ENCODE measurements around the gene RBBP8NL. TPM values are rescaled to one million over a fixed set of nuclear protein-coding genes. Genes with fewer than 3 reads are reported as not detected.

Gene RBBP8NL
- total RNA-seq, 2 donors from 2014 or later: 0.40 TPM; not detected in 1

DNA sequence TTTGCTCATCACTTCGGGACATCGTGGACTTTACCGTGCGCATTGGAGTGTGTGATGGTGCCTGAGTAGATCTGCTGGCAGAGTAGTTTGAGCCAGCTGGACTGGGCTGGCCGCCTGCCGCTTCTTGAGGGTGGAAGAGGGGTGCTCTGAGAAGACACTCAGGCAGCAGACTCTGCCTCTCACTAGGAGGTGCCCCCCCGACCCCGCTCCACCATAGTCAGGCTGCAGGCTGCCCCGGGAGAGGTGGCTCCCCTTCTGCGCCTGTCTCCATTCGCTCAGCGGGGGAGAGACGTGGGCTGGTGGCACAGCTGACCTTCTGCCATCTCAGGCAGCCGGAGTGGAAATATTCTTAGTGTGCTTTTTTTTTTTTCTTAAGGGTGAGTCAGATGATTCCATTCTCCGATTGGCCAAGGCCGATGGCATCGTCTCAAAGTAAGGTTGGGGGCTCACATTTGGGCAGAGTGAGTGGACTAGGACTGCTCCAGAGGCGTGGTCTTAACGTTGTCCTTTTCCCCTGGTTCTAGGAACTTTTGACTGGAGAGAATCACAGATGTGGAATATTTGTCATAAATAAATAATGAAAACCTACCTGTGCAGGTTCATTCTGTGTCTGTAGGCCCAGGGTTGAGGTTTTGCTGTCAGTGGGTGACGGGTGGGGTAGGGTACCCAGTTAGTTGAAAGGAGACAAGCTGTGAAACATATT is 39.3 kb downstream of the RBBP8NL start:
- H3K4me1 ChIP-seq (ENCODE audit: control insufficient read depth, insufficient read depth, low read length): no peaks in the 10 kb centered on the region
- Mint-ChIP-seq H3K9me3 (no peaks in the 10 kb centered on the region), H3K4me1 (peaks cover 20% of the 10 kb centered on the region), H3K27me3 (ENCODE audit: insufficient read depth) (no peaks in the 10 kb centered on the region), H3K36me3 (ENCODE audit: low read depth) (peaks cover 31% of the 10 kb centered on the region), H3K27ac (peak overlapping the region; percentile 92), H3K4me3 (peak overlapping the region; percentile 94)
- TF ChIP-seq, protein P1, sequence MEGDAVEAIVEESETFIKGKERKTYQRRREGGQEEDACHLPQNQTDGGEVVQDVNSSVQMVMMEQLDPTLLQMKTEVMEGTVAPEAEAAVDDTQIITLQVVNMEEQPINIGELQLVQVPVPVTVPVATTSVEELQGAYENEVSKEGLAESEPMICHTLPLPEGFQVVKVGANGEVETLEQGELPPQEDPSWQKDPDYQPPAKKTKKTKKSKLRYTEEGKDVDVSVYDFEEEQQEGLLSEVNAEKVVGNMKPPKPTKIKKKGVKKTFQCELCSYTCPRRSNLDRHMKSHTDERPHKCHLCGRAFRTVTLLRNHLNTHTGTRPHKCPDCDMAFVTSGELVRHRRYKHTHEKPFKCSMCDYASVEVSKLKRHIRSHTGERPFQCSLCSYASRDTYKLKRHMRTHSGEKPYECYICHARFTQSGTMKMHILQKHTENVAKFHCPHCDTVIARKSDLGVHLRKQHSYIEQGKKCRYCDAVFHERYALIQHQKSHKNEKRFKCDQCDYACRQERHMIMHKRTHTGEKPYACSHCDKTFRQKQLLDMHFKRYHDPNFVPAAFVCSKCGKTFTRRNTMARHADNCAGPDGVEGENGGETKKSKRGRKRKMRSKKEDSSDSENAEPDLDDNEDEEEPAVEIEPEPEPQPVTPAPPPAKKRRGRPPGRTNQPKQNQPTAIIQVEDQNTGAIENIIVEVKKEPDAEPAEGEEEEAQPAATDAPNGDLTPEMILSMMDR (conservative IDR thresholded peaks at IDR 0.05): no peak
- WGBS, 2 experiments (ENCODE audit: insufficient coverage in 1 of 2, insufficient read length in 1 of 2): 87 to 91% methylated on average over 13 to 20 of the region's 20 CpGs
- no peaks in the 10 kb centered on the region for H3K9me3 ChIP-seq (ENCODE audit: control insufficient read depth, low read length)
- H3K27me3 ChIP-seq (ENCODE audit: control insufficient read depth, insufficient read depth, low read length, poor library complexity, severe bottlenecking): no peaks in the 10 kb centered on the region
- H3K9ac ChIP-seq (ENCODE audit: extremely low read depth, low read length, poor library complexity, severe bottlenecking): peak overlapping the region; percentile 91
- H3K27ac ChIP-seq (ENCODE audit: low read depth, low read length): no peak overlapping the region
- peak overlapping the region; percentile 100 for H3K4me3 ChIP-seq (ENCODE audit: low read length)
- DNase-seq: no peak
- H3K36me3 ChIP-seq (ENCODE audit: control insufficient read depth, insufficient read depth, low read length): peaks cover 33% of the 10 kb centered on the region

DNA sequence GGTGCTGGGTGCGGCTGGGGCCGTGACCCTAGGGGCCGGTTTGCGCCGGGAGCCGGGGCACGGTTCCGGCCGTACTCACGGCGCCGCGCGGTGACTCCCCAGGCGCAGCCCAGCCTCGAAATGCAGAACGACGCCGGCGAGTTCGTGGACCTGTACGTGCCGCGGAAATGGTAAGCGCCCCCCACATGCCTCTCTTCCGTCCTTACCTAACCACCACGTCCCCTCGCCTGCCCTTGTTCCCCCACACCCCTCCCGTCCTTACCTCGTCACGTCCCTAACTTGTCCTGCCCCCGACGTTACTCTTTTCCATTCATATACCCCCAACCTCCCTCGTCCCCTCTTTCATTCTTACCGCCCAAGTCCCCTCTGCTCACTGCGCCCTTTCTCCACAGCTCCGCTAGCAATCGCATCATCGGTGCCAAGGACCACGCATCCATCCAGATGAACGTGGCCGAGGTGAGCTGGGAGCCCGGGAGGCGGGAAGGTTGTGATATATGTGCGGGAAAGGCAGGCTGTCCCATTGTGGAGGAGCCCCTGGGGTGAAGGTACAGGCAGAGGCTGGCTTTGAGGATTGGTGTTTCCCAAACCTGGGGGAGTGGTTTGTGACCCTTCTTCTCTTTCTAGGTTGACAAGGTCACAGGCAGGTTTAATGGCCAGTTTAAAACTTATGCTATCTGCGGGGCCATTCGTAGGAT is 40.0 kb downstream of the RBBP8NL start:
- Mint-ChIP-seq H3K4me1 (peaks cover 22% of the 10 kb centered on the region), H3K36me3 (ENCODE audit: low read depth) (peaks cover 34% of the 10 kb centered on the region)
- 4 to 9% methylated on average over 23 to 47 of the region's 47 CpGs for WGBS, 2 experiments (ENCODE audit: insufficient coverage in 1 of 2, insufficient read length in 1 of 2)

DNA sequence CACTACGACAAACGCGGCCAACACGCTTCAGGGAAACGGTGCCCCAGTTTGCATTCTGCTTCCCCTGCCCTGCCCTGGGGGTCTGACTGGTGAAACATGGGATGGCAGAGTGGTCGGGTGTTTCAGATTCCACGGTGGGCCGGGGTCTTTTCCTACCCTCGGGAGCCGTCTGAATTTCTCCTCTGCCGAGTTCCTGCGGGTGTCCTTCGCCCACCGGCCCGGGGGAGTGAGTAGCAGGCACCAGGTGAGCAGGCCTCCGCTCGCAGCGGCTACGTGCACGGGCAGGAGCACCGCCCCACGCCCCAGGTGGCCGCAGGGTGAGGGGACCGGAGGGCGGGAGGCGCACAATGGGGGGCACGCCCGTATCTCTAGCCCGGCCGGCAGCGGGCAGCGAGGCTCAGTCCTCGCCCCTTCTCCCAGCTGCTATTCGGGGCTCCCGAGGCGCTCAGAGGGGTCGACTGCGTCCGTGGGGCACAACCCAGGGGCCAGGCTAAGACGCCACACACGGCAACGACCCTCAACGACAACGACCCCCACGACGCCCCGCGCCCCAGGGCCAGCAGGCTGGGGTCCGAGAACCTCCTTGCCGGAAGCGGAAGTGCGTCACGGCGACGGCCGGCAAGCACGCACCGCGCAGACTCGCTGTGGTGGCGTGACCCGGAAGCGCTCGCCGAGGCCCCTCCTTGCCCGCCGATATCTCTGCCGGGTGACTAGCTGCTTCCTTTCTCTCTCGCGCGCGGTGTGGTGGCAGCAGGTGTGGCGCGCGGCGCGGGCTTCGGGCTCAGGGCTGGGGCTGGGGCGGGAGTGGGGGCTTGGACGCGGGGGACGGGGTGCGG is 40.7 kb downstream of the RBBP8NL start, which contains the start of gene RPS21:
TSS of gene RPS21 (plus strand) at position 721 of the 836 bp plus-strand sequence. CDS start 236 bp downstream, outside the sequence.
- H3K4me1 Mint-ChIP-seq: peaks cover 22% of the 10 kb centered on the region
- no peaks in the 10 kb centered on the region for H3K27me3 Mint-ChIP-seq (ENCODE audit: insufficient read depth)
- Histone ChIP-seq H3K4me3 (ENCODE audit: low read length) (peak within 1 kb of the TSS; percentile 100), H3K9me3 (ENCODE audit: control insufficient read depth, low read length) (no peaks in the 10 kb centered on the region), H3K27me3 (ENCODE audit: control insufficient read depth, insufficient read depth, low read length, poor library complexity, severe bottlenecking) (no peaks in the 10 kb centered on the region), H3K27ac (ENCODE audit: low read depth, low read length) (peak within 1 kb of the TSS; percentile 5), H3K9ac (ENCODE audit: extremely low read depth, low read length, poor library complexity, severe bottlenecking) (peak within 1 kb of the TSS; percentile 91), H3K4me1 (ENCODE audit: control insufficient read depth, insufficient read depth, low read length) (no peaks in the 10 kb centered on the region), H3K36me3 (ENCODE audit: control insufficient read depth, insufficient read depth, low read length) (peaks cover 42% of the 10 kb centered on the region)
- DNase-seq: peak; percentile 96
- TF ChIP-seq, protein P1 (conservative IDR thresholded peaks at IDR 0.05): no peak
- H3K9me3 Mint-ChIP-seq: peaks cover 5% of the 10 kb centered on the region
- H3K4me3 Mint-ChIP-seq: peak within 1 kb of the TSS; percentile 94
- H3K27ac Mint-ChIP-seq: peak within 1 kb of the TSS; percentile 92
- 0 to 1% methylated on average over 46 to 83 of the region's 83 CpGs for WGBS, 2 experiments (ENCODE audit: insufficient coverage in 1 of 2, insufficient read length in 1 of 2)
- H3K36me3 Mint-ChIP-seq (ENCODE audit: low read depth): peaks cover 42% of the 10 kb centered on the region

More for the DNA sequence above, 40.0 kb downstream of the RBBP8NL start:
- Mint-ChIP-seq H3K27ac (peak overlapping the region; percentile 92), H3K27me3 (ENCODE audit: insufficient read depth) (no peaks in the 10 kb centered on the region), H3K4me3 (peak overlapping the region; percentile 94), H3K9me3 (no peaks in the 10 kb centered on the region)
- Histone ChIP-seq H3K36me3 (ENCODE audit: control insufficient read depth, insufficient read depth, low read length) (peaks cover 34% of the 10 kb centered on the region), H3K4me1 (ENCODE audit: control insufficient read depth, insufficient read depth, low read length) (no peaks in the 10 kb centered on the region), H3K4me3 (ENCODE audit: low read length) (peak overlapping the region; percentile 100), H3K27me3 (ENCODE audit: control insufficient read depth, insufficient read depth, low read length, poor library complexity, severe bottlenecking) (no peaks in the 10 kb centered on the region), H3K9ac (ENCODE audit: extremely low read depth, low read length, poor library complexity, severe bottlenecking) (peak overlapping the region; percentile 91), H3K27ac (ENCODE audit: low read depth, low read length) (no peak overlapping the region), H3K9me3 (ENCODE audit: control insufficient read depth, low read length) (no peaks in the 10 kb centered on the region)
- TF ChIP-seq, protein P1 (conservative IDR thresholded peaks at IDR 0.05): no peak
- DNase-seq: no peak
